ENCODE results near the gene DENND10.
"Not testable (repeated sequence)": the region's sequence is repeated elsewhere in the genome, so short reads cannot be mapped to it uniquely, and the experiment has no call there.

Gene DENND10

DNA sequence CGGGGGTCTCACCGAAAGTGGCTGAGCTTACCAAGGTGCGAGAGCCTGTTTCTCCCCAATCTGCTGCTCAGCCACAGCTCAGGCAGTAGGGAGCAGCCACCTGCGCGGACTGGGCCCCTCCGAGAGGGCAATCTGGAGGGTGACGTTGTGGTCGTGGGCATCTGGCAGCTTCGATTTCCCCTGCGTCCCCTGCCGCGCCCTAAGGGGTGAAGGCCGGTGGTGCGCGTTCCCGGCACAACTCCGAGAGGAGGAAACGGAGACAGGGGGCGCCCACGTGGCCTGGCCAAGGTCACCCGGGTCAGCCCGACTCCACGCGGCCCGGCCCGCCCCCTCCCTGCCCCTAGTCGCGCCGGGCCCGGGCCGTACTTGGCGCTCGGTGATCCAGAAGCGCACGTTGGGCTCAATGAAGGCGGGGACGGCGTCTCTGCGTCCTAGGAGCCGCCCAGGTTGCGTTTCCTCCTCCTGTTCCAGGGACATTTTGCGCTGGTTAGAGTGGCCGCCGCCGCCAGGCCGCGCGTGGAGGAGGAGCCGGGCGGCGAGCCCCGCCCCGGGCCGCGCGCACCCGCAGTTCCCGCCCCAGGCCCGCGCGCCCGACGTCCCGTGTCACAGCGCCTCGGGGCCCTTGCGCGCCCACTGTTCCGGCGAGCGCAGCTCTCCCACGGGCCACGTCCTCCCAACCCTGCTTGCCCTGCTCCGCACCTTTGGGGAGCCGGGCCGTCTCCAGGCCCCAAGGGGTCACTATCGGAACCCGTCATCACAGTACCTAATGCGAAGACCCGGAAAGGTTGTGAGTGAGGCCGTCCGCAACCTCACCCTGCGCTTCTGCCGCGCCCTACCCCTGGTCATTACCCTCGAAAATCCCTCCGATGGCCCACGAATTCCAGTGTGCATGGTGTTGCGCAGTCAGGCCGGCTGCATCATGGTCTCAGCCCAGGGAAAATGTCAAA lies 61.5 kb downstream of the DENND10 start, which contains the start of gene SFXN4:
Gene SFXN4 (minus strand): TSS at position 544 of the 947 bp plus-strand sequence. CDS start 67 bp downstream, at position 477.
- peak; percentile 28 to 94 (median 82) for DNase-seq

DNA sequence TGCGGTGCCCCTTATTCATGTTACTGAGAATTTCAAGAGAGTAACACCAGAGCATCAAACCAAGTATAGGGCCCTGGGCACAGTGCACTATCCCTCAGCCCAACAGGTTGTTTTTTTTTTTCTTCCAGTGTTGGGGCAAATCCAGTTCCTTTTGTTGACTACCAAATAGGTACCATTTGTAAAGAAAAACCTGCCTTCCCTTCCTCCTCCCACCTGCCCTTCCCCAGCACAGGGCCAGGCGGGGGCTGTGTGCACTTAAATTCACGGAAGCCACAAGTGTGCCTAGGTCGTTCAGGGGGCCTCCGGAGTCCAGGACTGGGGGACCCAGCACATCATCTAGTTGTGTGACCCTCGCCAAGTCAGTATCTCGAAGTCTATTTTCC lies 62.2 kb downstream of the DENND10 start:
- no peak for DNase-seq

DNA sequence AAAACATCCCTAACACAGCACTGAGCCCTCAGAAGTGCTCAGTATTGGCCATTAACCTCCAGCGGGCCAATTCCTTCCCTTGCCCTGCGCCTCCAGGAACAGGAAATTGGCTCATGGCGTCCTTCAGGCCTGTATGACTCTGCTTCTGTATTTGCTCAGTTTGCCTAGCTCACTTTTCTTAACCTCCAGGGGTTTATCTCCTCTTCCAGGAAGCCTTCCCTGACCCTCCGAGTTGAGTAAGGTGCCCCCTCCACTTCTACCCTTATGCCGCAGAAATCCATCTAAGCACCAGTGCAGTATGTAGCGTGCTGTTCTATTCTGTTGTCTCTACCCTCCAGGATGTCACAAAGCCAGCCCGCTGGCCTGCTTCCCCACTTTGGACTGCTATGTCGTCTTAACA lies 62.7 kb downstream of the DENND10 start:
- DNase-seq: no peak

DNA sequence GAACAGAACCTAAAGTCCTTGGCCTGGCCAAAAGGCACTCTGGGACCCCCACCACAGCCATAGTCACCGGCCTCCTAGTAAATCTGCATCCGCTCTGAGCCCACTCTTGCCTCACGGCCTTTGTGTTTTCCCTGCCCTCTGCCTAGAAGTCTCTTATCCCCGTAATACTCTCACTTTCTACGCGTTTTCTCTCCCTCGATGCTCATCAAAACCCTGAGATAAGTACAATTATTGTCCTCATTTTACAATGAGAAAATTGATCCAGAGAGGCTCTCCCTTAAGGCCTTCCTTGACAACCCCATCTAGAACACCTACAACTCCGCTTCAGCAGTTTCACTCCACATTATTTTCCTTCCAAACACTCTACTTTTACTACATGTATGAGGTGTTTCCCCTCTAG lies 63.1 kb downstream of the DENND10 start:
- no peak for DNase-seq

DNA sequence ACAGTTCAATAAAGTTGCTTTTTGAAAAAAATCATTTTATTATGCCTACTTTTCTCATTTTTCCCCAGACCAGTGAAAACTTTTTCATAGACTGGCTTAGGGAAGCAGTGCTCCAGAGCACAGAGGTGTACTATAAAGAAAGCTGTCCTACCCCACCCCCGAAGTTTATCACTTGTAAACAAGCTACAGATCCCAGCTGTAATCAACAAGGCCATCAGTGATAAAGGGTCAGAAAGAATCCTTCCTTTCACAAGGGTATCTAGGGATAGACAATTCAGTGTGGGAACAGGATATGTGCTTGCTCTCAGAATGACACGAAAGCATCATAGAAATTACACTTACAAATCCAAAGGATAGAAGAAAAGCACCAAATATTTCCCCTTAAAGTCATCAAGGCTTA lies 70.2 kb downstream of the DENND10 start:
- no peak for DNase-seq

- DNase-seq: no peak
These were observed 72.3 kb downstream of the DENND10 start for GRCh38 chr10:119176166-119176565.

DNA sequence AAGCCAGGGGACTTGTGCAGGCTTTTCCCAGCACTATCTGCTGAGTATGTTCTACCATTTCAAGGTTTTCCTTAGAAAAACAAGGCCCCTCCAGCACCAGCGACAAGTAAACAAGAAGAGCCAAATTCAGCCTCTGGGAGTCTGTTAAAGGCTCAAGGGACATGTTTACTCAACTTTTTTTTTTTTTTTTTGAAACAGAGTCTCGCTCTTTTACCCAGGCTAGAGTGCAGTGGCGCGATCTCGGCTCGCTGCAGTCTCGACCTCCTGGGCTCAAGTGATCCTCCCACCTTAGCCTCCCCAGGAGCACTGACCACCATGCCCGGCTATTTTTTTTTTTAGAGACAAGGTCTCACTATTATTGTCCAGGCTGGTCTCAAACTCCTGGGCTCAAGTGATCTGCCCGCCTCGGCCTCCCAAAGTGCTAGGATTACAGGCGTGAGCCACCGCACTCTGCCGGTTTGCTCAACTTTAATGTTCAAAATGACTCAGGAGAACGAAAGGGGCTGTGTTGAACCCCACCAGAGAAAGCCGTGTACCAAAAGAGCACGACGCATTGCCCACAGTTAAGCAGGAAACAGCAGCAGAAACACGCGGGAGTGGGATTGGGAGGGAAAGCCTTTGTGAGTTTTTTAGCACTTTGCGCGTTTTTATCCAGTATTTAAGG lies 73.9 kb downstream of the DENND10 start:
- DNase-seq: peak in 1 of 58 donors; percentile 63

GRCh38 chr10:119178372-119179119 lies 74.6 kb downstream of the DENND10 start, which contains the start of gene PRDX3:
TSS of gene PRDX3 (minus strand) at chr10:119178812. CDS start at chr10:119178790, 22 bp downstream.
- peak; percentile 68 to 98 (median 90) for DNase-seq

DNA sequence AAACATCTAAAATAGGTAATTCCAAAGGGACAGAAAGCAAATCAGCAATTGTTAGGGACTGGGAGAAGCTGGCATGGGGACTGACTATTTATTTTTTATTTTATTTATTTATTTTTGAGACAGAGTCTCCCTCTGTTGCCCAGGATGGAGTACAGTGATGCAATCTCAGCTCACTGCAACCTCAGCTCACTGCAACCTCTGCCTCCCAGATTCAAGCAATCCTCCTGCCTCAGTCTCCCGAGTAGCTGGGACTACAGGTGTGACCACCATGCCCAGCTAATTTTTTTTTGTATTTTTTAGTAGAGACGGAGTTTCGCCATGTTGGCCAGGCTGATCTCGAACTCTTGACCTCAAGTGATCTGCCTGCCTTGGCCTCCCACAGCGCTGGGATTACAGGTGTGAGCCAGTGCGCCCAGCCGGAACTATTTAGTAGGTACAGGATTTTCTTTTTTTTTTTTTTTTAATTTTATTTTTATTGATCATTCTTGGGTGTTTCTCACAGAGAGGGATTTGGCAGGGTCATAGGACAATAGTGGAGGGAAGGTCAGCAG lies 77.0 kb downstream of the DENND10 start:
- not testable (repeated sequence) for DNase-seq

DNA sequence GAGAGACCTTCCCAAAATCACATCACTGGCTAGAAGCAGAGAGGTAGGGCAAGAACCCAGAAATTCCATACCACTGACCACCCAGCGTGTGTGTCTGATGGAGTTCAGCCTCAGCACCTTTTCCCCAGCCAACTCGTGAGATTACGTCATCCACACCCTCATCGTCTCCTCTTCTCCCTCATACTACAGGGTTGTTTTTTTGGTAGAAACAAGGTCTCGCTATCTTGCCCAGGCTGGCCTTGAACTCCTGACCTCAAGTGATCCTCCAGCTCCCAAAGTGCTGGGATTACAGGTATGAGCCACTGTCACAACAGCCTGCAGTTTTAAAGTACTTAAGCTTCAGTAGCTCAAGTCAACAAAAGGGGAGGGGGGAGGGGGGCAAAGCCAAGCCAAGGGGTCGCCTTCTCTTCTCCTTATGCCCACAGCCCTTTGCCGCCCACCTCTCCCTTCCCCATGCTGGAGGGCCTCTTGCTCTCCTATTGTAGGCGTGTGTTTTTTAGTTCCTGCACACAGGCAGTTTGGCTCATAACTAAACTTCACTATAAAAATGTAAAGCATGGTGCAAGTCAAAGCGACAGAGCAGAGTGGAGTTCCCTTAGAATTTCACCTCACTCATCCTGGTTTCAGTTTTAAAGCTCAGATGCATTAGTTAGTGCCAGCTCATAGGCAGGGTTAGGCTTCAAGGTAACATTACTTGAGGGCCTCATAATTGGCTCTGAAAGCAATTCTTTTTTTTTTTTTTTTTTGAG lies 79.9 kb downstream of the DENND10 start:
- DNase-seq: no peak

All from anterior cingulate cortex (tissue), 58 donors.